ENCODE data around the gene MCM8. TPM values are rescaled to one million over a fixed set of nuclear protein-coding genes. Genes with fewer than 3 reads are reported as not detected.

Gene MCM8
- total RNA-seq, 2 experiments from 2014 or later, result 46.6 to 47.8 TPM

DNA sequence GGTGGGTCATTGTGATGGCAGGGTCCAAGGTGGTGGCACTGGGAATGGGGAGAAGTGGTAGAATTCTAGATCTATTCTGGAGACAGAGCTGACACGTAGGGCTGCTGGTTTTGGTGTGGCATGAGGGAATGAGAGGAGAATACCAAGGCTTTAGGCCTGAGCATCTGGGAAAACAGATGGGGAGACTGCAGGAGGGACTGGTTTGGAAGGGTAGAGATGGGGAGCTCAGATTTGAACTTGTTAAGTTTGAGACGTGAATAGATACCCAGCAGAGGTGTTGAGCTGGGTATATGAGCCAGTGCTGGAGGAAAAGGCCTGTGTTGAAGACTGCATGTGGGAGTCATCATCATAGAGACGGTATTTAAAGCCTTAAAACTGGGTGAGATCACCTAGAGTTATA, 17.7 kb upstream of the MCM8 start:
- no peaks in the 10 kb centered on the region for H3K36me3 Mint-ChIP-seq (ENCODE audit: low read depth)
- ATAC-seq, result no peak
- H3K9me3 Mint-ChIP-seq, result no peaks in the 10 kb centered on the region
- H3K27ac Mint-ChIP-seq, result no peak overlapping the region
- H3K4me3 Mint-ChIP-seq, result no peak overlapping the region
- POLR2A ChIA-PET, result no interaction called here
- intact Hi-C loops (cut with micrococcal nuclease), result no loop called here
- peaks cover 8% of the 10 kb centered on the region for H3K4me1 Mint-ChIP-seq (ENCODE audit: low read depth)
- TF ChIP-seq, protein P1, sequence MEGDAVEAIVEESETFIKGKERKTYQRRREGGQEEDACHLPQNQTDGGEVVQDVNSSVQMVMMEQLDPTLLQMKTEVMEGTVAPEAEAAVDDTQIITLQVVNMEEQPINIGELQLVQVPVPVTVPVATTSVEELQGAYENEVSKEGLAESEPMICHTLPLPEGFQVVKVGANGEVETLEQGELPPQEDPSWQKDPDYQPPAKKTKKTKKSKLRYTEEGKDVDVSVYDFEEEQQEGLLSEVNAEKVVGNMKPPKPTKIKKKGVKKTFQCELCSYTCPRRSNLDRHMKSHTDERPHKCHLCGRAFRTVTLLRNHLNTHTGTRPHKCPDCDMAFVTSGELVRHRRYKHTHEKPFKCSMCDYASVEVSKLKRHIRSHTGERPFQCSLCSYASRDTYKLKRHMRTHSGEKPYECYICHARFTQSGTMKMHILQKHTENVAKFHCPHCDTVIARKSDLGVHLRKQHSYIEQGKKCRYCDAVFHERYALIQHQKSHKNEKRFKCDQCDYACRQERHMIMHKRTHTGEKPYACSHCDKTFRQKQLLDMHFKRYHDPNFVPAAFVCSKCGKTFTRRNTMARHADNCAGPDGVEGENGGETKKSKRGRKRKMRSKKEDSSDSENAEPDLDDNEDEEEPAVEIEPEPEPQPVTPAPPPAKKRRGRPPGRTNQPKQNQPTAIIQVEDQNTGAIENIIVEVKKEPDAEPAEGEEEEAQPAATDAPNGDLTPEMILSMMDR (IDR thresholded peaks at IDR 0.05), result no peak
- no peak for DNase-seq
- CTCF ChIA-PET, result interaction anchor here (1.0 to 4.1 kb wide), 4 partner anchors 10 to 404 kb away, joined by 3 to 24 read pairs (median 3); no protein-coding TSS in a partner anchor
- H3K27me3 Mint-ChIP-seq, result peaks cover 4% of the 10 kb centered on the region

DNA sequence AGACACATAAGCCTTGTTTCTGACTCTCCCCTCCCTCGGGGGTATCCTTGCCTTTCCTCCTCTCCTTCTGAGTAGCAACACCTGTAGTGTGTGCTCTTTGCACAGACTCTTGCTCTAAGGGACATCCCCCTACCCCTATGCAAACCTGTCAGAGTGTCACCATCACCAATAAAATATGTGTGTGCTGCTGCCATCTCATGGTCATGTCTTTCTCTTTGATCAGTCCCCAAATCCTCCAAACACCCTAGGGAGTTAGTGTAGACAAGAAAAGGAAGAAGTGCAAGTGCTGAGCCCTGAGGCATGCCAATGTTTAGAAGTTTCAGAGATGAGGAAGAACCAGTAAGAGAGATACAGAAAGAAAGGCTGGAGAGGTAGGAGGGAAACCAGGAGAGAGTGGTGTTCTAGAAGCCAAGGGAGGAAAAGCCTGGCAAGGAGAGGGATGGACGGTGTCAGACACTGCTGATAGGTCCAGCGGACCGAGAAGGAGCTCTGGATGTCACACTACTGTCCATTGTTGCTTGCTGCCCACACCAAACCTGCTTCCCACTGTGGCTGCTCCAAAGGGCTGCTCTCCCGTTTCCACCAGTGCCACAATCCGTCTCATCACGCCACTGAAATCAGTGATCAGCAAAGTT, 16.5 kb upstream of the MCM8 start:
- intact Hi-C loops (cut with micrococcal nuclease), result no loop called here
- ATAC-seq (peak; percentile 84), DNase-seq (peak; percentile 42)
- peaks cover 3% of the 10 kb centered on the region for H3K27me3 Mint-ChIP-seq
- no peak overlapping the region for H3K4me3 Mint-ChIP-seq
- no peak overlapping the region for H3K27ac Mint-ChIP-seq
- CTCF ChIA-PET, result interaction anchor here (1.4 to 4.1 kb wide), 5 partner anchors 9 to 405 kb away, joined by 3 to 24 read pairs (median 4); no protein-coding TSS in a partner anchor
- TF ChIP-seq, protein P1 (IDR thresholded peaks at IDR 0.05), result peak; percentile 21
- no peaks in the 10 kb centered on the region for H3K9me3 Mint-ChIP-seq
- no peaks in the 10 kb centered on the region for H3K36me3 Mint-ChIP-seq (ENCODE audit: low read depth)
- H3K4me1 Mint-ChIP-seq (ENCODE audit: low read depth), result peaks cover 8% of the 10 kb centered on the region
- POLR2A ChIA-PET, result no interaction called here

DNA sequence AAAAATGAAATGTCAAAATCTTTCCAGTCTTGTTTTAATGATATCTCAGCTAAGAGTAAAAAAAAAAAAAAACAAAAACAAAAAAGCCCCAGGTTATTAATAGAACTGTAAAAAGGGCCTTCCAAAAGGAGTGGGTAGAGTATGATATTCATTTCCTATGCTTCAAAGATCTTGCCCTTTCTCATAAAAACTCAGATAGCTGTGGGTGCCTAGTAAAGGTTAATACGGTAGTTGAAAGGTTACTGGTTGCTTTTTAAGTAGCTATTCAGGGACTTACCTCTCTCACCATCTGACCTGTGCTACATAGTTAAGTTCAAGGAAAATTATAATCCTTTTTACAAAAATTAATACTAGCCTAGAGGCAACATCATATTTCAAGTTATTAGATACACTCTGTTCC, 15.1 kb upstream of the MCM8 start:
- TF ChIP-seq, protein P1 (IDR thresholded peaks at IDR 0.05), result no peak
- H3K4me1 Mint-ChIP-seq (ENCODE audit: low read depth), result peaks cover 8% of the 10 kb centered on the region
- H3K27ac Mint-ChIP-seq, result no peak overlapping the region
- CTCF ChIA-PET, result interaction anchor here (0.6 to 4.1 kb wide), 7 partner anchors 16 to 406 kb away, joined by 3 to 24 read pairs (median 4); no protein-coding TSS in a partner anchor
- no peak overlapping the region for H3K4me3 Mint-ChIP-seq
- H3K9me3 Mint-ChIP-seq, result no peaks in the 10 kb centered on the region
- POLR2A ChIA-PET, result interaction anchor here (1.5 kb wide), 1 partner anchor 10 kb away, joined by 5 read pairs; no protein-coding TSS in a partner anchor
- ATAC-seq, result peak; percentile 74
- peaks cover 4% of the 10 kb centered on the region for H3K36me3 Mint-ChIP-seq (ENCODE audit: low read depth)
- no peak for DNase-seq
- H3K27me3 Mint-ChIP-seq, result no peaks in the 10 kb centered on the region
- intact Hi-C loops (cut with micrococcal nuclease), result no loop called here

DNA sequence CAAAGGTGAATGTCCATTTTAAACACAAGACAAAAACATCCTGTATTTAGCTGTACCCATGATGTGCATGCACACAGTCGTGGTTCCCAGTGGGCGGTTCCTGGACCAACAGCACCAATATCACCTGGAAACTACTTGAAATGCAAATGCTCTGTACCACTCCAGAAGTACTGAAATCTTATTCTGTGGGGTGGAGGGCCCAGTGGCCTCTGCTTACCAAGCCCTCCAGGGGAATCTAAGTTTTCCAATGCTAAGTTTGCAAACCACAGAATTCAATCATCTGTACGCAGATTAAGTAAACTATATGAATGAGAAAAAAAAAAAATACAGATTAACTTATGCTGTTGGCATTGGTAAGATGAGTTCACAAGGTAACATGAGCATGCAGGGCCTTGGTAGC, 14.2 kb upstream of the MCM8 start:
- Mint-ChIP-seq H3K4me1 (ENCODE audit: low read depth) (peaks cover 8% of the 10 kb centered on the region), H3K4me3 (no peak overlapping the region), H3K36me3 (ENCODE audit: low read depth) (peaks cover 9% of the 10 kb centered on the region), H3K9me3 (no peaks in the 10 kb centered on the region), H3K27ac (no peak overlapping the region), H3K27me3 (no peaks in the 10 kb centered on the region)
- ChIA-PET POLR2A (interaction anchor here (0.6 to 1.5 kb wide), 3 partner anchors 9 to 74 kb away, joined by 3 to 5 read pairs (median 4); no protein-coding TSS in a partner anchor), CTCF (interaction anchor here (0.6 to 4.1 kb wide), 4 partner anchors 17 to 407 kb away, joined by 3 to 24 read pairs (median 5); no protein-coding TSS in a partner anchor)
- intact Hi-C loops (cut with micrococcal nuclease), result no loop called here
- ATAC-seq (no peak), DNase-seq (no peak)
- TF ChIP-seq, protein P1 (IDR thresholded peaks at IDR 0.05), result no peak

DNA sequence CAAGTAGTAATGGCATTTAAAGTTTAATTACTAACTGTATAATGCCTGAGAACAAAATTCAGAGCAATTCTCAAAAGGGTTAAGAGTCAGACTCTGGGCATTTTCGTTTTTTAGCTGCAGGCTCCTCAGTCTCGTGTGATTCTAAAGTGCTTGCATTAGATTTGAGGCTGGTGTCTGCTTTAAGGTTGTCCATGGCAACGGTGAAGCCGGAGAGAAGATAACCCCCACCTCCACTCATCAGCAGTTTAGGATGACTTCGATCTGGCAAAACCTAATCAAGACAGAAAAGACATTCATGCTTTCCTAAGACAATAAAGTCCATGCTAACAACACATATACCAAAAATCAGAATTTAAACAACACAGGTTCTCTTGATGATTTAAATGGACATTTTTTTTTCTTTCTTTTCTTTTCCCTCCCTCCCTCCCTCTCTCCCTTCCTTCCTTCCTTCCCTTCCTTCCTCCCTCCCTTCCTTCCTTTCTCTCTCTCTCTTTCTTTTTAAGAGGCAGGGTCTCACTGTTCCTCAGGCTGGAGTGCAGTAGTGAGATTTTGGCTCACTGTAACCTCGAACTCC, 11.9 kb upstream of the MCM8 start:
- TF ChIP-seq, protein P1 (IDR thresholded peaks at IDR 0.05), result no peak
- intact Hi-C loops (cut with micrococcal nuclease), result no loop called here
- ATAC-seq (no peak), DNase-seq (no peak)
- no peak overlapping the region for H3K27ac Mint-ChIP-seq
- H3K36me3 Mint-ChIP-seq (ENCODE audit: low read depth), result peaks cover 24% of the 10 kb centered on the region
- no peaks in the 10 kb centered on the region for H3K9me3 Mint-ChIP-seq
- H3K4me3 Mint-ChIP-seq, result no peak overlapping the region
- H3K4me1 Mint-ChIP-seq (ENCODE audit: low read depth), result peaks cover 8% of the 10 kb centered on the region
- POLR2A ChIA-PET, result no interaction called here
- CTCF ChIA-PET, result no interaction called here
- no peaks in the 10 kb centered on the region for H3K27me3 Mint-ChIP-seq
